Measurements from ENCODE around the gene WASF3.

The WASF3 gene

GRCh38 chr13:26651234-26651633 is 93.8 kb downstream of the WASF3 start:
- no peak for DNase-seq

- DNase-seq: no peak
Observed at GRCh38 chr13:26653310-26653709, 95.8 kb downstream of the WASF3 start.

- no peak for DNase-seq
Observed at GRCh38 chr13:26653842-26654241, 96.4 kb downstream of the WASF3 start.

- no peak for DNase-seq
Observed at GRCh38 chr13:26656919-26657318, 99.4 kb downstream of the WASF3 start.

DNA sequence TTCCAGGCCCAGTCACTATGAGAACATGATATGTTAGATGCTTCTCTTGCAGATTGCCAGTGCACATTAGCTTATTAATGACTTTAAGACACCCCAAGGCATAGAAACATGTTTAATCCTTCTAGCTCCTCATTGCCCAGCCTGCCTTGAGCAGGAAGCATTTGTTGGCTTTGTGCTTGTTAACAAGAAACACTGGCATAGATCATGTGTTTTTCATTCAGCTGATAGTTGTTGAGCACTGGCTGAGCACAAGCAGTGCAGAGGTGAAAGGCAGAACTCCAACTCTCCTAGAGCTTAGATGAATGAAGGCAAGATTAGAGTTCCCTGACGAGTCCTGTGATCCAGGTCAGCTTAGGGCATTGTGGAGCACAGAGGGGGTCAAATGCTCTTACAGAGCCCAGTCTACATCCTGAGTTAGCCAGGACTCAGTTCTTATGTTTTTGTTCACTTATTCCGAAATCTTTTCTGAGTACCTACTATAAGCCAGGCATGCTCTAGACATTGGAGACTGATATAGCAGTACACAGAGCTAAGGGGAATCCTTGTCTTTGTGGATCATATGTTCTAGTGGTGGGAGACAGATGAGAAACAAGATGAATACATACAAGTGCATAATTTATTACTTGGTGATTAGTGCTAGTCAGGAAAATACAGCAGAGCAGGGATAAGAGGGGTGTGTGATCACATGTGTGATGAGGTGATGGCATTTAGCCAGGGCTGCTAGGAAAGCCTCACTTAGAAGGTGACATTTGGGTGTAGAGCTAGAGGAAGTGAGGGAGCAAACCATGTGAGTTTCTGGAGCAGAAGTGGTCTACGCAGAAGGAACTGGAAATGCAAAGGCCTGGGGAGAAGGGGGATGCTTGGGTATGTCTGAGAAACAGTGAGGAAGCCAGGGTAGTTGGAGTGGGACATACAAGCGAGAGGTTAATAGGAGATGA is 101.2 kb downstream of the WASF3 start:
- no peak for DNase-seq

GRCh38 chr13:26660185-26660584 is 102.7 kb downstream of the WASF3 start:
- DNase-seq: no peak

GRCh38 chr13:26660766-26661165 is 103.3 kb downstream of the WASF3 start:
- DNase-seq: no peak

GRCh38 chr13:26663791-26664190 is 106.3 kb downstream of the WASF3 start:
- DNase-seq: no peak

GRCh38 chr13:26664286-26664685 is 106.8 kb downstream of the WASF3 start:
- DNase-seq: no peak

DNA sequence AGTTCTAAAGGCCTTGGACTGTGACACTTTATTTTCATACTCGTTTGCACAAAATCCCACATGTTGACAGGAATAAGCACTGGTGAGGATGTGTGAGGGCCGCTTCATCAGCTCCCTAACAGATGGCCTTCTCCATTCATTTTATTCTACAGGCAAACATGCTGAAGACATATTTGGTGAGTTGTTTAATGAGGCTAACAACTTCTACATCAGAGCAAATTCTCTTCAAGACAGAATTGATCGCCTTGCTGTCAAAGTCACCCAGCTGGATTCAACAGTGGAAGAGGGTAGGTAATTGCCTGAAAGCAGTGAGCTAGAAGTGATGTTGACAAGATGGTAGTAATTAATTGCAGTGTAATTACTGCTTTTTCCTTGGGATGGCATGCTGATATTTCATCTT is 107.4 kb downstream of the WASF3 start:
- no peak for DNase-seq

- no peak for DNase-seq
Observed at GRCh38 chr13:26668357-26669146, 111.1 kb downstream of the WASF3 start.

DNA sequence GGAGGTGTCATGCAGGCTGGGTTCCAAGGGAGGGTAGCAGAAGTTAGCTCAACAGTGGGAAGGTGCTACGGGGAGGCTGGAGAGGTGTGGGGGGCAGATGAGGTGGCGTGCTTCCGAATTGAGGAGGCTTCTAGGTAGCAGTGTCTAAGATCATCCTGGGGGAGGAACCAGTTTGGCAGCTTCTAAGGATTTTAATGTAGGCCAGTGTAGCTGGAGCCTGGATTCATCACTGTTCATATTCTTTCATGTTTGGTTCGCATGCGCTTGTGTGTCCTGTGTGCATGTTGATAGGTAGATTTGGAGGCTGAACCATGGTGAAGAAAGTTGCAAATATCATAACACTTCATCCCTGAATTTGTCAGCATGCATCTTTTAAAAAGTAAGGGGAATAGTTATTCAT is 116.4 kb downstream of the WASF3 start:
- no peak for DNase-seq

DNA sequence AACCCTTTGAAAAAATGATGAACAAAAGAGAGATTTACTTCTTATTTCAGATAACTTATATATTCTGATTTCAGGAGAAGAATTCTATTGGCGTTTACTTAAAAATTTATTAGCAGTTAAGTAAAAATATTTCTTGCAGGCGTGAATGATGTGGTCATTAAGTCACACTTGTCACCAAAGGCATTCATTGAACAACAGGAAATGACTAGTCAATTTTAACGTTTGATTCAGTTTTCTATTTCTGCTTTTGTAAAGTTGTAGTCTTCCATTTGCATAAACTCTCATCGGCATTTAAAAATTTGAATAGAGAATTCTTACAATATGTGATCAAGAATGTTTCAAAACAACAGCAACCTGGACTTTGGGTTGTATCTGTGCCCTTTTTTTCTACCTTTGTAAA is 119.7 kb downstream of the WASF3 start:
- DNase-seq: no peak

DNA sequence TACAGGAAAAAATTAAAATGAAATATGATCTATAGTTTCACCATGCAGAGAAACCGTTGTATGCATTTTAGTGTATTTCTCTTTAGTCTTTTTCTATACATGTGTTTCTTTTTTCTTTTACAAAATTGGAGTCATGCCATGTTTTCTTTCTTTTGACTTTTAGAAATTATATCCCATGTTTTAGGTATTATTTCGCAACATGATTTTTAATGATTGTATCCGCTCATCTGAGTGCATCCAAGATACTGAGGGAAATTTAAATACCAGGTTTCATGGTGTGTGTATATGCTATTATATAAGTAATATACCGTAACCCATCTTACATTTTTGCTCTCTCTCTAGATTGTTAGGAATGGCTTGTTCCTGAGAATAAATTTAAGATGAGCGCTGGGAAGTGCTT is 120.8 kb downstream of the WASF3 start:
- DNase-seq: no peak

DNA sequence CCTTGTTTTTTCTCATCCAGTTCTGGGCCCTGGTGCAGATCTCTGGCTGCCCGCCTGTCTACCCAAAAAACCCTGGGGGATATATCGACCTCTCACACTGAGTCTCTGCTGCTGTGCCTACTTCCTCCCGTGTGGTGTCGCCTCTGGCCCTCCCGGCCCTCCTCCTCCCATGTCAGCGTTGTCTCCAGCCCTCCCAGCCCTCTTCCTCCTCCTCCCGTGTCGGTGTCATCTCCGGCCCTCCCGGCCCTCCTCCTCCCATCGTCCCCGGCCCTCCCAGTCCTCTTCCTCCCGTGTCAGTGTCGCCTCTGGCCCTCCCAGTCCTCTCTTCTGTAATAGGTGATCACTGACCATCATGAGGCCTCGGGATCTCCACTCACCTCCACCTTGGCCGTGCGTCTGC is 121.3 kb downstream of the WASF3 start:
- DNase-seq: no peak

DNA sequence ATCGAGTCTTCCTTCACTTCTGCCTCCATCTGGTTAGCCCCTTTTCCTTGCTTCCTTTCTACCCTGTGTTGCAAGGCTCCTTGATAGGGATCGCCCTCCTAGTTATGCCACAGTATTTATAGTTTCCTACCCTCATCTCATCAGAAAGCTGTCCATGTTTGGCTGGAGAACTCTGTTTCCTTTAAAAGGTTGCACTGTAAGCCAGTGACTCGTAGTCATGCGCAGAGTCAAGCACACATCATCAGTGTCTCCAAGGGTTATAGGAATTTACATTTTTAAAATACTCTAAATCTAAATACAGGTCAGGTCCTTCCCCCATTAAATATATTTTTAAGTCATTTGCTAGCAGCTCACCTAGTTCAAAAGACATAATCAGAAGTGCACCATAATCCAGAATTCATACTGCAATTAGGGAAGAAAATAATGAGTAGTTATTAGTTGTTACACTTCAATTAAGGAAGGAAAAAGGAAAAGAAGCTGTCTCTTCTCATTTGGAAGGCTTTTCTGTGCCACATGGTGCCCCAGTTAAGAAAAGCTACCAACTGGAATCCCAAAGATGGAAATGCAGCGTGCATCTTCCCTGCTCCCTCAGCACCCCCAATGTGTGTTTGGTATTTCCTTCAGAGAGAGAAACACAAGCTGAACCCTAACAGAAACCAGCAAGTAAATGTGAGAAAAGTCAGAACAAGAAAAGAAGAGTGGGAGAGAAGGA is 122.1 kb downstream of the WASF3 start:
- no peak for DNase-seq

DNA sequence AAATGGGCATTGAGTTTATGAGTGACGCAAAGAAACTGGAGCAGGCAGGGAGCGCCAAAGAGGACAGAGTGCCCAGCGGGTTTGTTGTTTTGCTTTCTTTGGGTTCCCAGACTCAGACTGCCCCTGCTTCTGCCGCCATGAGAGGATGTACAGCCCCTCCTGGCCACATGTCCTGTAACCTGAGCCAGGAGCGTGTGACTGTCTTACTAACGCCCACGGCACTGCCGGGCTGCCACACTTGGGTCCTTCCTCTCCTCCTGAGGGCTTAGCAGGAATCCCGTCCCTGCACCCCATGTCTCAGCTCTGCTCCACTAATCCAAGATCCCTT is 122.6 kb downstream of the WASF3 start:
- no peak for DNase-seq

DNA sequence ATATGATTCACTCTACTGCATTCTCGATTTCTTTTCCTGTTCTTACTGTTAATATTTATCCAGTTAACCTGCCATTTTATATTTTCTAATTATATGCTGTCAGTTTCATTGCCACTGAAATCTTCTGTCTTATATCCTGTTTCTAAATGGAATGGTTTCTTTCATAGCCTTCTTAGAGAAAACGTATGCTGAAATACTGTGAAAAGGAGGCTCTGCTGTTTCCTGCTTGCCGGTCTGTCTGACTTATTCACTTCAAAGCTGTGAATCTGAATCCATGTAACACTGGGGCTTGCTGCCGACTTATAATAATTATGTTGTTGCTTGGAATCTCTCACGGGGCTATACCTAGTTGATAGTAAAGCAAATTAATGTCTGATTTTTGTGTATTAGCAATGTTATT is 123.1 kb downstream of the WASF3 start:
- DNase-seq: no peak

GRCh38 chr13:26681036-26681435 is 123.6 kb downstream of the WASF3 start:
- no peak for DNase-seq

- DNase-seq: no peak
Observed at GRCh38 chr13:26682606-26683005, 125.1 kb downstream of the WASF3 start.

DNA sequence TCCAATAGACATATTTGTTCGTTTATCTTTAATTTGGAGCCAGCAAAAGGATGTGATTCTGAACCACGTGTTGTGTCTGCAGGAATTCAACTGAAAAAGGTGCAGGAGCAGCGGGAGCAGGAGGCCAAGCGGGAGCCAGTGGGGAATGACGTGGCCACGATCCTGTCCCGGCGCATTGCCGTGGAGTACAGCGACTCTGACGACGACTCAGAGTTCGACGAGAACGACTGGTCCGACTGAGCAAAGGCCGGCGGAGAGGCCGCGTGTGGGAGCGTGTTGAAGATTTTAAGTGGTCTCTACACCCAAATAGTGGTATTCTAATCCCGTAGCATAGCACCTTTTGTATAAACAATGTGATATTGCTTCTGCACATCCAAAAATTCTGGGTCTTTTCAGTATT is 128.1 kb downstream of the WASF3 start:
- no peak for DNase-seq

DNA sequence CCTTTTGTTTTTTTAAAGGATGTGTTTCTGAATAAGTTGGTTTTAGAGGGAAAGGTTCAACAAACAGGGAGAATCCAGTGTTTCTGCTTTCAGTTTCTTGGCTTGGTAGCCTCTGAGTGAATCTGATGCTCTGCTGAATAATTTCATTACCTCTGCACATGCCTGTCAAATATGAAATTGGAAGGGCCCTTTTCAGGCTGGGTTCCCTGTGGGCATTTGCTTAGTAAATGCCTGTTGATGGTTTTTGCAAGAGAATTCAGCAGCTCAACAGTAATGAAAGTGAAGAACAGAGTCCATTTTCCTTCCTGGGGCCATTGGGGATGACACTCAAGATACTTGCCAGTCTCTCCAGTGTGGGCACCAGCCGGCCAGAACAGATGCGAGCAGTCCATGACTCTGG is 128.8 kb downstream of the WASF3 start:
- DNase-seq: no peak

DNA sequence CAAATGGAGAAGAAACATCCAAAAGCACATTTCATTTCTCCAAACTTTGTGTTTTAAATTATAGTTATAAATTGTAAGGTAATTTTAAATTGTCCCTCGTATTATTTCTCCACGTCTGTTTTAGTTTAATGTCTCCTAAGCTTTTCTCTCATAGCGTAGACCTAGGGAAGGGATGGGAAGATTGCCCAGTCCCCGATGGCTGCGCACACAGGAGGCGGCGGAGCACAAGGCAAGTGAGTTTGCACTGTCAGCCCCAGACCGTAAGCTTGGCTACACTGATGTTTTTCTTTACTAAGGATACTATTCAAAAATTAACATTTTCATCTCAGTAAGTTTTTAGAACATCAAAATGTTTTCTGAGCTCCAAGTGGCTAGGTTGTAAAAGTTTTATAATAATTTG is 130.8 kb downstream of the WASF3 start:
- no peak for DNase-seq

- DNase-seq: no peak
Observed at GRCh38 chr13:26688980-26689379, 131.5 kb downstream of the WASF3 start.
